BE2C (cell line): Measurements from ENCODE around the gene LENEP.

Experiments
- DNase-seq: peaks from one replicate; pipeline ENCODE4 v3.0.0-alpha.2; 2020
- H3K27me3 ChIP-seq: fragments of 250-450 bp; sonication (Bioruptor Pico); 2 replicates; pipeline ENCODE4 v1.5.1; 2020; ENCODE audit warnings: mild to moderate bottlenecking
- H3K36me3 ChIP-seq: fragments of 250-450 bp; sonication (Bioruptor Pico); 2 replicates; pipeline ENCODE4 v1.5.1; 2020; ENCODE audit warnings: mild to moderate bottlenecking
- H3K4me1 ChIP-seq: fragments of 250-450 bp; sonication (Bioruptor Pico); 2 replicates; pipeline ENCODE4 v1.5.1; 2020
- H3K4me3 ChIP-seq: 2 replicates; pipeline ENCODE4 v1.5.1; 2011; ENCODE audit warnings: low read depth, low read length
- H3K9me3 ChIP-seq: fragments of 250-450 bp; sonication (Bioruptor Pico); 2 replicates; pipeline ENCODE4 v1.5.1; 2020
- CTCF ChIP-seq: IDR thresholded peaks from 2 replicates; pipeline ENCODE4 v1.5.1; 2012; ENCODE audit warnings: mild to moderate bottlenecking, low read depth, low read length

The LENEP gene

DNA sequence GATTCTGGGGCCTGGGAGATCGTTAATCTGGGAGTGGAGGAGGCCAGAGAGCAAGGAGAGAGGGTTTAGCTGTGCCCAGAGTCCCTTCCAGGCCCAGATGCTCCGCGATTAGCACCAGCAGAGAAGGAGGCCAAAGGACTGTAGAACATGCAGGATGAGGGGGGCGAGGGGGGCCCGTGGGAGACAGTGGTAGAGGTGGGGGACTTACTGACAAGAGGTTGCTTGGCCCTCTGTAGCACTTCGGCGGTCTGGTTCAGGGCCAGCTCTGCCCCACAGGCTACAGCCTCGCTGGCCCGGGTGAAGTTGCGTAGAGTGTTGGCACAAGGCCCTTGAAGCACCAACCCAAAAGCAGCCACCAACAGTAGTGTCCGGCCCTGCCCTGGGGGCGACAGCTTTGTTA is 39.5 kb downstream of the LENEP start:
- Histone ChIP-seq H3K4me3 (no peak overlapping the region), H3K4me1 (no peaks in the 10 kb centered on the region), H3K27me3 (no peaks in the 10 kb centered on the region), H3K36me3 (no peaks in the 10 kb centered on the region), H3K9me3 (no peaks in the 10 kb centered on the region)
- no peak for DNase-seq
- TF ChIP-seq CTCF: no peak

DNA sequence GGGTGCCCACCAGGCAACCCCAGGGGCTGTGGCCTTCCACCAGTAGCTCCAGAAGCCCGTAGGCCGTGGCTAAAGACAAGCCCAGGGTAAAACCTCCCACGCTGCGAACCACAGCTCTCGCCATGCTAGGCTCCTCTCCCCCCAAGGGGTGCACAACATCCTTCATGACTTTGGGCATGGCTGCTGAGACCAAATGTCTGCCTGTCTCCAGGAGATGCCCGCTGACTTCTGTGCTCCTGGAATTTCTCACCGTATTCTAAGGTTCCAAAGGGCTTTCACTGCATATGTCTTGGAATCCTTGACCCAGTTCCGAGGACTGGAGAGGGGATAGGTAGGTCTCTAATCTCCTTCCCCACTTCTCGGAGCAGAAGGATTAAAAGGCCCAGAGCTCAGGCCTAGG is 40.1 kb downstream of the LENEP start, which contains the start of the genes DCST1 and DCST2:
Gene DCST1, plus strand, starts transcription at position 301 of the 400 bp plus-strand sequence. CDS start 213 bp downstream, outside the sequence.
Gene DCST2, minus strand, starts transcription at position 258 of the 400 bp plus-strand sequence. Its CDS starts 80 bp downstream, at position 178.
- Histone ChIP-seq H3K27me3 (no peaks in the 10 kb centered on the region), H3K9me3 (no peaks in the 10 kb centered on the region), H3K36me3 (no peaks in the 10 kb centered on the region), H3K4me3 (no peak within 1 kb of the TSS), H3K4me1 (no peaks in the 10 kb centered on the region)
- no peak for DNase-seq
- no peak for TF ChIP-seq CTCF

DNA sequence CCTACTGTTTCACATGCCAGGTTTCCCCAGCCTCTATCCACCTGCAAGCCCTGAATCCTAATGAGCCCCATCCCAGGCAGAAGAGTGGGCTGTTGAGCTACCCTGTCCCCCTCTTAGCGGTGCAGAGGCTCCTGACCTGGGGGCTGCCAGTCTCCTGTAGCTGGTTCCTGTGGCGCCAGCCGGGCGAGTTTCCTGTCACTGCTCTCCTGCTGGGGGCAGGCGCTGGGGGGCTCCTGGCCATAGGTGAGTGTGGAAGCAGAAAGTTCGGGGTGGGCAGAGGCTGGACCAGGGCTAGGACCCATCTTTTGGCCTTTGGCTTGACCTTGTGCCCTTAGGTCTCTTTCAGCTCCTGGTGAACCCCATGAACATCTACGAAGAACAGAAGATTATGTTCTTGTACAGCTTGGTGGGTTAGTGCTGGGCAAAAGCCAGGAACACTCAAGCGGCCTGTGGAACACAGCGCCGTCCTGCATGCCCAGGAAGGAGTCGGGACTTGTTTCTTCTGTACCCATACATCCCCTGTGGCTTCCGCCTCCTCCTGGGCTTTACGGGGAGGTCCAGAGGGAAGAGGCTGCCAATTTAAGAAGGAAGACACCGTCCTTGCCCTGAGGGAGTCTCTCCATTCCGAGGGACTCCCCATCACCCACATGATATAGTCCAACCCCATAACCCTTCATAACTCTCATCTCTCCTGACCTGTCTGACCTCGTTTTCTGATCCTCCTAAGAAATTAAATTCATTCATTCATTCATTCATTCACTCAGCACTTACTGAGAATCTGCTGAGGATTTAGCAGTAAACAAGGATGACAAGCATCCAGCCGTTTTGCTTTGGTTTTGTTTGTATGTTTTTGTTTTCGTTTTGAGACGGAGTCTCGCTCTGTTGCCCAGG is 41.2 kb downstream of the LENEP start:
- Histone ChIP-seq H3K36me3 (no peaks in the 10 kb centered on the region), H3K9me3 (no peaks in the 10 kb centered on the region), H3K4me1 (no peaks in the 10 kb centered on the region), H3K27me3 (no peaks in the 10 kb centered on the region), H3K4me3 (no peak overlapping the region)
- no peak for TF ChIP-seq CTCF
- DNase-seq: no peak

DNA sequence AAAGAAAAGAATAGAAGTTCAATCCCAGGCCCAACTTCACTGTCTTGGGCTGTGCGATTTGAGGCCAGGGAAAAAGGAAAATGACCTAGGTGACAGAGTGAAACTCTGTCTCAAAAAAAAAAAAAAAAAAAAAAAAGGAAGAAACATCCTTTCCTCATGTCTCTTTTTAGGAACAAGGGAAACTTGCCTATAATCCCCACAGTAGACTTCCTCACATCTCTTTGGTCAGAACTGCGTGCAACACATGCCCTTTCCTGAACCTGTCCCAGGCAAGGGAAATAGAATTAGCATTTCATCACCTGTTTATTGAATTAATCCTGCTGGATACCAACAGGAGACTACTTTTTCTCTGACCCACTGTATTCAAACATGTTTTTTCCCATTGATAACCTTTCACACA is 42.5 kb downstream of the LENEP start:
- no peak for TF ChIP-seq CTCF
- H3K36me3 ChIP-seq: no peaks in the 10 kb centered on the region
- H3K4me3 ChIP-seq: no peak overlapping the region
- H3K4me1 ChIP-seq: no peaks in the 10 kb centered on the region
- no peaks in the 10 kb centered on the region for H3K9me3 ChIP-seq
- DNase-seq: no peak
- no peaks in the 10 kb centered on the region for H3K27me3 ChIP-seq

GRCh38 chr1:155037043-155037442 is 43.7 kb downstream of the LENEP start:
- H3K36me3 ChIP-seq: no peaks in the 10 kb centered on the region
- no peaks in the 10 kb centered on the region for H3K4me1 ChIP-seq
- no peak for DNase-seq
- no peak for TF ChIP-seq CTCF
- H3K4me3 ChIP-seq: no peak overlapping the region
- no peaks in the 10 kb centered on the region for H3K27me3 ChIP-seq
- H3K9me3 ChIP-seq: no peaks in the 10 kb centered on the region

DNA sequence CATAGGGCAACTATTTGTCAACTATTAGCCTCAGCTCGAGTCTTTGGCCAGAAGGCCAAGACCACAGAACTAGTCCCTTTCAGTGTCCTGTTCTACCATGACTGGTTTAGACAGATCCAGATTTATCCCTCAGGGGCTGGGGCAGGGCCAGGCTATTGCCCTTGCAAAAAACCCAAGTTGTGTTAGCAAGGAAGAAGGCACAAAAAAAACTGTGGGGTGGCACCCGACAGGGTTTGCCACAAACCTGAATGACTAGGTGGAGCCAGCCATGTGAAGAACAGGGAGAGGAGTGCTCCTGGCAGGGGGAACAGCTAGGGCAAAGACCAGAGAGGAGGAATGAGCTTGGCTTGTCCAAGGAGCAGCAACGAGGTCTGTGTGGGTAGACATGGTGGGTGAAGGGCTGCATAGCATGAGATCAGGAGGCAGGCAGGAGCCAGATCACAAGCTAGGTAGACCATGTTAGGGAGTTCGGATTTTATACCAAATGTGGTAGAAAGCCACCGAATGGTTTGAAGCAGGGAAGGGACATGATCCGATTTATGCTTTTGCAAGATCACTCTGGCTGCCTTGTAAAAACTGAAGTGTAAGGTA is 44.6 kb downstream of the LENEP start:
- TF ChIP-seq CTCF: no peak
- no peak overlapping the region for H3K4me3 ChIP-seq
- no peaks in the 10 kb centered on the region for H3K9me3 ChIP-seq
- no peaks in the 10 kb centered on the region for H3K36me3 ChIP-seq
- DNase-seq: no peak
- no peaks in the 10 kb centered on the region for H3K27me3 ChIP-seq
- H3K4me1 ChIP-seq: no peaks in the 10 kb centered on the region
